Fibroblast of lung (primary cell): Measurements from ENCODE around the gene WASHC2A. TPM values are rescaled to one million over a fixed set of nuclear protein-coding genes. Genes with fewer than 3 reads are reported as not detected.
"Not testable (repeated sequence)": the region's sequence is repeated elsewhere in the genome, so short reads cannot be mapped to it uniquely, and the experiment has no call there.

Source experiments
- DNase-seq, 2 donors: peaks; one replicate each; pipeline versions ENCODE4 v3.0.0 to v3.0.0-alpha.2; 2010; ENCODE audit warnings: low read depth in 2 of 2
- H2AFZ ChIP-seq: 2 replicates; pipeline ENCODE4 v1.5.1; 2012; ENCODE audit warnings: low read length, control low read depth, inconsistent platforms
- H3K27ac ChIP-seq: 2 replicates; pipeline ENCODE4 v1.5.1; 2011; ENCODE audit warnings: low read length, control low read depth; ENCODE audit not compliant: insufficient read depth
- H3K27me3 ChIP-seq: 2 replicates; pipeline ENCODE4 v1.5.1; 2011; ENCODE audit warnings: mild to moderate bottlenecking, low read length; ENCODE audit not compliant: control insufficient read depth, insufficient read depth
- H3K36me3 ChIP-seq: 2 replicates; pipeline ENCODE4 v1.5.1; 2011; ENCODE audit warnings: low read length; ENCODE audit not compliant: control insufficient read depth, insufficient read depth
- H3K4me1 ChIP-seq: 2 replicates; pipeline ENCODE4 v1.5.1; 2011; ENCODE audit warnings: low read length; ENCODE audit not compliant: control insufficient read depth, insufficient read depth; ENCODE audit errors: extremely low read depth
- H3K4me2 ChIP-seq: 2 replicates; pipeline ENCODE4 v1.5.1; 2011; ENCODE audit warnings: low read length, control low read depth; ENCODE audit not compliant: insufficient read depth; ENCODE audit errors: extremely low read depth
- H3K4me3 ChIP-seq, 4 experiments: fragments of 200-600 bp in 1 of 4; sonication (generic) in 1 of 4; replicated peaks in 1 of 4; 2 replicates each; pipeline ENCODE4 v1.5.1; 2011 to 2016; ENCODE audit warnings: low read length in 4 of 4, low read depth in 3 of 4, mild to moderate bottlenecking in 3 of 4, control low read depth in 2 of 4, inconsistent platforms in 1 of 4, mixed read lengths in 1 of 4; ENCODE audit not compliant: insufficient read depth in 1 of 4; ENCODE audit errors: control extremely low read depth in 1 of 4
- H3K79me2 ChIP-seq: 2 replicates; pipeline ENCODE4 v1.5.1; 2012; ENCODE audit warnings: mild to moderate bottlenecking, low read length, inconsistent platforms; ENCODE audit not compliant: control insufficient read depth, insufficient read depth
- H3K9ac ChIP-seq: 2 replicates; pipeline ENCODE4 v1.5.1; 2011; ENCODE audit warnings: mild to moderate bottlenecking, low read length, control low read depth; ENCODE audit not compliant: insufficient read depth
- H3K9me3 ChIP-seq: 2 replicates; pipeline ENCODE4 v1.5.1; 2012; ENCODE audit warnings: low read depth, low read length; ENCODE audit not compliant: control insufficient read depth, insufficient read depth
- H4K20me1 ChIP-seq: 2 replicates; pipeline ENCODE4 v1.5.1; 2011; ENCODE audit warnings: low read length; ENCODE audit not compliant: control insufficient read depth, insufficient read depth; ENCODE audit errors: extremely low read depth
- polyA plus RNA-seq, 2 donors: library from polyadenylated mRNA; depleted of rRNA in 1 of 2; stranded (reverse) in 1 of 2; unstranded in 1 of 2; fragments of >200 nt; gene quantifications; 2 replicates each; pipeline ENCODE4 v1.2.1, GENCODE V29; 2011 to 2012; ENCODE audit warnings: missing spikeins in 1 of 2
- total RNA-seq: library from RNA; depleted of rRNA; stranded (reverse); fragments of >200 nt; gene quantifications from 2 replicates; pipeline ENCODE4 v1.2.1, GENCODE V29; 2014

The WASHC2A gene
- total and polyA plus RNA-seq, 2 donors (not counting 1 experiment from before 2014, with no cell fraction given): 46.8 to 64.2 TPM

DNA sequence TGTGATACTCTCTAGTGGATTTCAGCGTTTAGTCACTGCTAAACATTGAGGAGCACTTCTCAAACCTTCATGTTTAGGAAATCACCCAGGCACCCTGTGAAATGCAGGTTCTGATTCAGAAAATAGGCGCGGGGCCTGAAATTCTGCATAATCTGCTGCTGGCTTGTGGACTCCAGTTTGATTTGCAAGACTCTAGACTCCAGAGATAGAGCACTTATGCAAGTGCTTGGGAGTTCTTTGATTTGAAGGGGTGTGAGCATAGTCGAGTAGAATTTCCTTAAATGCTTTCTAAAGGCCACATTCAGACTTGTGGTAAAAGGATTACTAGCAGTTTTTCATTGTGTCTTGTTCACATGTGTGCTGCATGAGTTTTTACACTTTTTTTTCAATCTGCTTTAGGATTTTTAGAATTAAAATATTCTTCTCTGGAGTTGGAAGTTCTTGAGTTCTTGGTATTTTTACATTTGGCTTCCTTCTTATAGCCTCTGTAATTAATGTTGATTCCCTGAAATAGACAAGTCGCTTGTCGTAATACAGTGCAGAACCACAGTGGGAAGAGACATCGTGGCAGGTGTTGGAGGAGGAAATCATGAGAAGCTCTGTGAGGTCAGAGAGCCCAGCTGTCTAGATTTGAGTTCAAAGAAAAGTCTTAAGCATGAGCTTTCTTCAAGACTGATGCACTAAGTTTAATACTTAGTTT, 41.4 kb downstream of the WASHC2A start:
- H3K27me3 ChIP-seq, H3K9me3 ChIP-seq, H3K79me2 ChIP-seq, H3K36me3 ChIP-seq, H4K20me1 ChIP-seq, H3K4me1 ChIP-seq, H3K4me3 ChIP-seq, H3K27ac ChIP-seq, H2AFZ ChIP-seq, H3K4me2 ChIP-seq, H3K9ac ChIP-seq, DNase-seq: not testable (repeated sequence)

DNA sequence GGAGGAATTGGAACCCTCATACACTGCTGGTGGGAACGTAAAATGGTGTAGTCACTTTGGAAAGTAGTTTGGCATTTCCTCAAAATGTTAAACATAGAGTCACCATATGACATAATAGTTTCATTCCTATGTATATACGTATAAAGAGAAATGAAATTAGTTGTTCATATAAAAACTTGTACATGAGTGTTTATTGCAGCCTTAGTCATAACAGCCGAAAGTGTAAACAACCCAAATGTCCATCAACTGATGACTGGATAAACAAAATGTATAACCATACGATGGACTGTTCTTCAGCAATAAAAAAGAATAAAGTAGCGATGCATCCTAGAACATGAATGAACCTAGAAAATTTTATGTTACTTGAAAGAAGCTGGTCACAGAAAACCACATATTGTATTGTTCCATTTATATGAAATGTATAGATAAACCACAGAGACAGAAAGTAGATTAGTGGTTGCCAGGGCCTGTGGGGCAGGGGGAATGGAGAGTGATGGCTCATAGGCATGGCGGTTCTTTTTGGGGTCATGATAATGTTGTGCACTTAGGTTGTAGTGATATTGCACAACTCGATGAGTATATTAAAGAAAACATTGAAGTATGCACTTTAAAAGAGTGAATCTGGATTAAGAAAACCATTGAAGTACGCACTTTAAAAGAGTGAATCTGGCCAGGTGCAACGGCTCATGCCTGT, 44.8 kb downstream of the WASHC2A start:
- H2AFZ ChIP-seq, H3K9ac ChIP-seq, H3K9me3 ChIP-seq, H3K79me2 ChIP-seq, H3K4me3 ChIP-seq, H3K36me3 ChIP-seq, H3K27me3 ChIP-seq, H3K27ac ChIP-seq, H4K20me1 ChIP-seq, H3K4me2 ChIP-seq, H3K4me1 ChIP-seq, DNase-seq: not testable (repeated sequence)

DNA sequence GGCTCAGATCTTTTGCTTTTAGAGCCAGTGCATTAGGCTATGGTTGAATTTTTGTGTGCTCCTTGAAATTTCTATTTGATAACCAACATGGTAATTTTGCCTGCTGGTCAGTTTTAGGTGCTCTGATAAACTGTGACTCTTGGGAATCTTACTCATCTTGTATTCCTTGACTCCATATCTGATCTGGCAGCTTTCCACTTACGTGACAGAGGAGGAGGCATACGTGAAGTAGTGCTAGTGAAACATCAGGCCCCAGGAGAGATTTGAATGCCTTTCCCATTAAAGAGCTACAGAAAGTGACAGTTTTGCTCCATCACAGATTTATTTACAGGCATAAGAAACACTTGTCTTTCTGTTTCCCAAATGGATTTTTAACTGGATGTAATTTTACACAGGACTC, 59.0 kb downstream of the WASHC2A start:
- H3K4me1 ChIP-seq, H3K9me3 ChIP-seq, H2AFZ ChIP-seq, H4K20me1 ChIP-seq, H3K79me2 ChIP-seq, H3K36me3 ChIP-seq, H3K27me3 ChIP-seq, DNase-seq, H3K27ac ChIP-seq, H3K4me2 ChIP-seq, H3K4me3 ChIP-seq, H3K9ac ChIP-seq: not testable (repeated sequence)

DNA sequence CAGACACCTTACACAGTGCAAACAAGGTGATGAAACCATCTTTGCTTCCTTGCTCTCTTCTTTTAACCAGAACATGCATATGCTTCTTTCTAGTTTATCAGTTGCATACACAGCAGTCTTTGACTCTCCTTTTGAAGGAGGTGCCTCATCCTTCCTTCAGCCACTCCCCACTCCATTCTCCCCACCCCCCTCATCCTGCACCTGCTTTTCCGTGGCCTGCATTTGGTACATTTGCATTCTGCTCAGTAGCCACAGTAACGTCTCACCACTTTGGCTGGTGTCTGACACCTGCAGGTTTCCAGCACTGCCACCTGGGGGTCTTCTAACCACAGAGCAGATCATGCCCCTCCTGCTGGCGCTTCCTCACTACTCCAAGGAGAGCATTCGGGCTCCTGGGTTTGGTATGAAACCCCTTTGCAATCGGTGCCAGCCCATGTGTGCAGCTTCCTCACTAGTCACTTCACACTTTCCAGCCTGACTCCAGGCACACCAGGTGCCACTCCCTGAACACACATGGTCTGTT, 60.1 kb downstream of the WASHC2A start:
- not testable (repeated sequence) for H4K20me1 ChIP-seq, H2AFZ ChIP-seq, DNase-seq, H3K27me3 ChIP-seq, H3K36me3 ChIP-seq, H3K9ac ChIP-seq, H3K79me2 ChIP-seq, H3K4me3 ChIP-seq, H3K4me1 ChIP-seq, H3K9me3 ChIP-seq, H3K4me2 ChIP-seq, H3K27ac ChIP-seq

DNA sequence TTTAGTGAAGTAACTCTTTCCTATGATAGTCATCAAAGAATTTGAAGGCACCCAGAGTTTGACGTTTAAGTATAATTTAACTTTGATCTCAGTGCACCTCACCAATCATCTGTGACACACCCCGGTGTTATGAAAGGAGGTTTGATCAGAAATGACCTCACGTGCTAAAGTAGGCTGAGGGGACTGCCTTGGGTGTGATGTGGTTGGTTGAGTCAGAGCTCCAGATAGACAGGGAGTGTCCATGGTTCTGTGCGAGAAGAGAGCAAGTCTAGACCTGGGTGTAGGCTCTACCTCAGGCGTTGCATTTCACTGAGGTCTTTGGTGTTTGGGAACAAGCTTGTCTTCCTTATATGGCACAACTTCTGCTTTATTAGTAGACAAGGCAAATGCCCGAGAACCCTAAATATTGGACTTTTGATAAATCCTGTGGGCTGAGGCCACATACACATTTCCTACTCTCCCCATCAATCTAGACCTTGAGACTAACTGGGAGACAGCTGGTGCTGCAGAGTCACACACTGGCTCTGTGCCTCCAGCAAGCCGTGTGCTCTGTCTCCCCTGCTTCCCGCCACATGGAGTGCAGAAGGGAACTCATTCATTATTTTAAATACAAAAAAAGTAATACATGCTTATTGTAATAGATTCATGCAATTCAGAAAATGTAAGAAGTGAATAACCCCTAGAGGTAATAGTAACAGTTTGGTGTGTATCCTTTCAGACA, 63.7 kb downstream of the WASHC2A start:
- H3K9me3 ChIP-seq, H3K4me3 ChIP-seq, H4K20me1 ChIP-seq, DNase-seq, H3K27ac ChIP-seq, H3K79me2 ChIP-seq, H2AFZ ChIP-seq, H3K27me3 ChIP-seq, H3K4me2 ChIP-seq, H3K9ac ChIP-seq, H3K4me1 ChIP-seq, H3K36me3 ChIP-seq: not testable (repeated sequence)

DNA sequence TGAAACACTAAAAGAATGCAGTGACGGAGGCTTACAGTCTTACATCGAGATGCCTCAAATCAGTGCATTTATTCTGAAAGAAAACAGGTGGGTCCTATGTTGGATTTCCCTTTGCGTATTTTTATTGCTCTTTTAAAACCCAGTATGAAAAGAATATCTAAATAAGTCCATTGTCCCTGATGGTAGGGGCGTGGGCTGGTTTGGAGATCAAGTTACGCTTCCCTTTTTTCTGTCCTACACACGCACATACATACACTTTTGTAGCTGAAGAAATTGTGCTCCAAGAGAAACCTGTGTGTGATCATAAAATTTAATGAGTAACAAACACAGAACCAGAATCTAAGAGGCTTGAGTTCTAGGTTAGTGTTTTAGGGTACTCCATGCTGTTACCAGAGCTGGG, 64.6 kb downstream of the WASHC2A start:
- H3K4me1 ChIP-seq, H4K20me1 ChIP-seq, DNase-seq, H3K4me2 ChIP-seq, H3K27me3 ChIP-seq, H3K27ac ChIP-seq, H3K9ac ChIP-seq, H2AFZ ChIP-seq, H3K36me3 ChIP-seq, H3K79me2 ChIP-seq, H3K9me3 ChIP-seq, H3K4me3 ChIP-seq: not testable (repeated sequence)
